ENCODE measurements around the gene CRACDL. TPM values are rescaled to one million over a fixed set of nuclear protein-coding genes. Genes with fewer than 3 reads are reported as not detected.

The CRACDL gene
- total RNA-seq, 1 donor from 2014 or later, result 3.0 TPM

GRCh38 chr2:98778741-98779483 is 157.1 kb downstream of the CRACDL start:
- Histone ChIP-seq H3K36me3 (no peaks in the 10 kb centered on the region), H3K4me3 (no peak overlapping the region), H3K4me1 (no peaks in the 10 kb centered on the region), H3K9me3 (replicated peaks) (peaks cover 17% of the 10 kb centered on the region), H3K27me3 (ENCODE audit: low read depth) (peaks cover 6% of the 10 kb centered on the region), H3K27ac (replicated peaks) (no peak overlapping the region)
- DNase-seq, result no peak
- intact Hi-C loops (cut with micrococcal nuclease), result no loop called here
- TF ChIP-seq, protein P1, sequence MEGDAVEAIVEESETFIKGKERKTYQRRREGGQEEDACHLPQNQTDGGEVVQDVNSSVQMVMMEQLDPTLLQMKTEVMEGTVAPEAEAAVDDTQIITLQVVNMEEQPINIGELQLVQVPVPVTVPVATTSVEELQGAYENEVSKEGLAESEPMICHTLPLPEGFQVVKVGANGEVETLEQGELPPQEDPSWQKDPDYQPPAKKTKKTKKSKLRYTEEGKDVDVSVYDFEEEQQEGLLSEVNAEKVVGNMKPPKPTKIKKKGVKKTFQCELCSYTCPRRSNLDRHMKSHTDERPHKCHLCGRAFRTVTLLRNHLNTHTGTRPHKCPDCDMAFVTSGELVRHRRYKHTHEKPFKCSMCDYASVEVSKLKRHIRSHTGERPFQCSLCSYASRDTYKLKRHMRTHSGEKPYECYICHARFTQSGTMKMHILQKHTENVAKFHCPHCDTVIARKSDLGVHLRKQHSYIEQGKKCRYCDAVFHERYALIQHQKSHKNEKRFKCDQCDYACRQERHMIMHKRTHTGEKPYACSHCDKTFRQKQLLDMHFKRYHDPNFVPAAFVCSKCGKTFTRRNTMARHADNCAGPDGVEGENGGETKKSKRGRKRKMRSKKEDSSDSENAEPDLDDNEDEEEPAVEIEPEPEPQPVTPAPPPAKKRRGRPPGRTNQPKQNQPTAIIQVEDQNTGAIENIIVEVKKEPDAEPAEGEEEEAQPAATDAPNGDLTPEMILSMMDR (IDR thresholded peaks at IDR 0.05; ENCODE audit: borderline replicate concordance), result no peak

DNA sequence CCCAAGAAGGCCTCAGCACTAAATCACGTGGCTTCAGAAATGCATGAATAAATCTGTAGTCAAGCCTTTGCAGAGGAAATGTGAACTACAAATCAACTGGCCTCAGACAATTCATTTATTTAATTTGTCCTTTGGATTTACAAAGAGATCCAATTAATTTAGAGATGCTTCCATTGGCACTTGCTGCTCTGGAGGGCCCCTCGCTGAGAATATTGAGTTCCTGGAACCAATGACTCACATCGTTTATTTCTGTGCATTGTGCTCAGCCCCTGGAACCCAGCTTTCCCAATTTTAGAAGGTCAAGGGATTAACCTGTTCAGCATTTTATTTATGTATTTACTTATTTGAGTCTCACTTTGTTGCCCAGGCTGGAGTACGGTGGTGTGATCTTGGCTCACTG is 157.9 kb downstream of the CRACDL start:
- Histone ChIP-seq H3K27ac (replicated peaks) (no peak overlapping the region), H3K9me3 (replicated peaks) (peaks cover 17% of the 10 kb centered on the region), H3K36me3 (no peaks in the 10 kb centered on the region), H3K27me3 (ENCODE audit: low read depth) (peaks cover 11% of the 10 kb centered on the region), H3K4me3 (no peak overlapping the region), H3K4me1 (no peaks in the 10 kb centered on the region)
- intact Hi-C loops (cut with micrococcal nuclease), result no loop called here
- TF ChIP-seq, protein P1 (IDR thresholded peaks at IDR 0.05; ENCODE audit: borderline replicate concordance), result no peak
- no peak for DNase-seq

- Histone ChIP-seq H3K9me3 (replicated peaks) (peaks cover 16% of the 10 kb centered on the region), H3K4me3 (no peak overlapping the region), H3K36me3 (no peaks in the 10 kb centered on the region), H3K27me3 (ENCODE audit: low read depth) (peaks cover 15% of the 10 kb centered on the region), H3K4me1 (no peaks in the 10 kb centered on the region), H3K27ac (replicated peaks) (no peak overlapping the region)
- intact Hi-C loops (cut with micrococcal nuclease), result no loop called here
- TF ChIP-seq, protein P1 (IDR thresholded peaks at IDR 0.05; ENCODE audit: borderline replicate concordance), result no peak
- no peak for DNase-seq
Observed at GRCh38 chr2:98777710-98778109, 158.3 kb downstream of the CRACDL start.

DNA sequence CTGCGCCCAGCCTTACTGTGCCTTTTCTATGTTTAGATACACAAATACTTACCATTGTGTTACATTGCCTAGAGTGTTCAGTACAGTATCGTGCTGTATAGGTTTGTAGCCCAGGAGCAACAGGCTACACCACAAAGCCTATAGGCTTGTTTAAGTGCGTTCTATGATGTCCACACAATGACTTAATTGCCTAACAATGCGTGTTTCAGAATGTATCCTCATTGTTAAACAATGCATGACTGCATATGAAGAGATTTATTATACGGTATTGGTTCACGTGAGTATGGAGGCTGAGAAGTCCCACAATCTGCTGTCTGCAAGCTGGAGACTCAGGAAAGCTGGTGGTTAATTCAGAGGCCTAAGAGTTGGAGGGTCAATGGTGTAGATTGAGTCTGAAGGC is 158.9 kb downstream of the CRACDL start:
- TF ChIP-seq, protein P1 (IDR thresholded peaks at IDR 0.05; ENCODE audit: borderline replicate concordance), result no peak
- no peak overlapping the region for H3K4me3 ChIP-seq
- H3K36me3 ChIP-seq, result no peaks in the 10 kb centered on the region
- intact Hi-C loops (cut with micrococcal nuclease), result no loop called here
- H3K27me3 ChIP-seq (ENCODE audit: low read depth), result peaks cover 15% of the 10 kb centered on the region
- H3K9me3 ChIP-seq (replicated peaks), result peaks cover 10% of the 10 kb centered on the region
- no peak for DNase-seq
- H3K4me1 ChIP-seq, result peaks cover 6% of the 10 kb centered on the region
- no peak overlapping the region for H3K27ac ChIP-seq (replicated peaks)

DNA sequence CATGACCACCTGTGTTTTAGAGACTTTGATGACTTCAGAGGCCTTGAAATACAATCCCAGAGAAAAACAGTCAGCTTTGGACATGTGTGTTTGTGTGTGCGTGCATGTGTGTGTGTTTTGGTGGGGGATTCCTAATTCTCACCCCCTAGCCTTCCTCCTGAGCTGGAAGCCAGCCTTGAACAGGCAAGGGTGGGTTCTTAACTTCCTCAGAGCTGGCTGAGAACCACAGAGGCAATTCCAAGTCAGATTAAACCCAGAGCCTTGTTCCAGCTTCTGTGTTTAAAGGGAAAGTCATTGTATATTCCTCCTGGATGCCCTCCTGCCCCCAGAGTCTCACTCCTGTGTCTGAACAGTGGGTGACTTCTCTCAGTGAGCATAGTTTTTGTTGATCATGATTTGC is 159.9 kb downstream of the CRACDL start:
- TF ChIP-seq, protein P1 (IDR thresholded peaks at IDR 0.05; ENCODE audit: borderline replicate concordance), result no peak
- Histone ChIP-seq H3K4me1 (peaks cover 14% of the 10 kb centered on the region), H3K36me3 (no peaks in the 10 kb centered on the region), H3K4me3 (no peak overlapping the region), H3K27ac (replicated peaks) (no peak overlapping the region), H3K9me3 (replicated peaks) (peaks cover under 1% of the 10 kb centered on the region), H3K27me3 (ENCODE audit: low read depth) (peaks cover 22% of the 10 kb centered on the region)
- DNase-seq, result no peak
- intact Hi-C loops (cut with micrococcal nuclease), result no loop called here
